Rectal smooth muscle tissue (tissue), 1 donor: Measurements from ENCODE around the gene OS9.

Experiments
- H3K27ac ChIP-seq: one replicate; pipeline ENCODE4 v1.7.0; 2013; ENCODE audit warnings: low read depth, low read length, inconsistent platforms
- H3K27me3 ChIP-seq: one replicate; pipeline ENCODE4 v1.7.0; 2013; ENCODE audit warnings: low read length; ENCODE audit not compliant: control insufficient read depth, insufficient read depth
- H3K36me3 ChIP-seq: one replicate; pipeline ENCODE4 v1.7.0; 2013; ENCODE audit warnings: low read length; ENCODE audit not compliant: control insufficient read depth, insufficient read depth
- H3K4me1 ChIP-seq: one replicate; pipeline ENCODE4 v1.7.0; 2013; ENCODE audit warnings: low read length; ENCODE audit not compliant: control insufficient read depth, insufficient read depth
- H3K4me3 ChIP-seq: one replicate; pipeline ENCODE4 v1.7.0; 2013; ENCODE audit warnings: low read length
- H3K9ac ChIP-seq: one replicate; pipeline ENCODE4 v1.7.0; 2013; ENCODE audit warnings: low read length

Gene OS9

DNA sequence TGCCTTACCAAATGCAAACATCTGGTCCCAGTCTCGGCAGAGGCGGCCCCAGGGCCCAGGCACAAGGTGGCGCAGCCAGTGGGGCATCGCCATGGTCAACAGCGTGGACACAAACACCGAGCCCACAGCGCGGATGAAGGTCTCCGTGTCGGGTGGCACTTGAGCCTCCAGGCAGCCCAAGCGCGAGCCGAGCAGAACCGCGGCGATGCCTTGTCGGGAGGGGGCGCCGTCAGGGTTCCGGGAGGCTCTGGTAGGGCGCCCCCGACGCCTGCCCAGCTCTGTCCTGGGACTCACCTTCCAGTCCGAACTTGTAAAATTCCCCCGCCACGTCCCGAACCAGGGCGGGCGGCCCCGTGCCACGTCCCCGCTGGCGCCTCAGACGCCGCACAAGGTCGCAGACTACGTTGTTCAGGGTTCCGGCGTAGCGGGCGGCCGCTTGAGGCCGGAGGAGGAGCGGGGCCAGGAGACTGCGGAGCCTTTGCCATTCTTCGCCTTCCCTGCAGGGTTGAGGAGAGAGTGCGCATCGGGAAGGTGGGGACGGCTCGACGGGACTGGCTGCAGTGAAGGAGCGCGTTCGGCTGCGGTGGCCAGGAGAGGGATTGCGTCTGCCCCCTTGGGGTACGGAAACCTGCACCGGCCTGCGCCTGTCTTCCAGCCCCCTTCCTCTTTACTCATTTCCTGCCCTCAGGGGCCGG, 71.2 kb downstream of the OS9 start:
- Histone ChIP-seq H3K36me3 (peaks cover 4% of the 10 kb centered on the region), H3K4me1 (peaks cover 9% of the 10 kb centered on the region), H3K9ac (no peak overlapping the region), H3K27ac (no peak overlapping the region), H3K27me3 (peaks cover 27% of the 10 kb centered on the region), H3K4me3 (peak overlapping the region; percentile 65)

GRCh38 chr12:57765698-57766463, 71.9 kb downstream of the OS9 start:
- Histone ChIP-seq H3K27ac (no peak overlapping the region), H3K36me3 (peaks cover 4% of the 10 kb centered on the region), H3K27me3 (peaks cover 27% of the 10 kb centered on the region), H3K4me1 (peaks cover 9% of the 10 kb centered on the region), H3K9ac (no peak overlapping the region), H3K4me3 (peak overlapping the region; percentile 65)

DNA sequence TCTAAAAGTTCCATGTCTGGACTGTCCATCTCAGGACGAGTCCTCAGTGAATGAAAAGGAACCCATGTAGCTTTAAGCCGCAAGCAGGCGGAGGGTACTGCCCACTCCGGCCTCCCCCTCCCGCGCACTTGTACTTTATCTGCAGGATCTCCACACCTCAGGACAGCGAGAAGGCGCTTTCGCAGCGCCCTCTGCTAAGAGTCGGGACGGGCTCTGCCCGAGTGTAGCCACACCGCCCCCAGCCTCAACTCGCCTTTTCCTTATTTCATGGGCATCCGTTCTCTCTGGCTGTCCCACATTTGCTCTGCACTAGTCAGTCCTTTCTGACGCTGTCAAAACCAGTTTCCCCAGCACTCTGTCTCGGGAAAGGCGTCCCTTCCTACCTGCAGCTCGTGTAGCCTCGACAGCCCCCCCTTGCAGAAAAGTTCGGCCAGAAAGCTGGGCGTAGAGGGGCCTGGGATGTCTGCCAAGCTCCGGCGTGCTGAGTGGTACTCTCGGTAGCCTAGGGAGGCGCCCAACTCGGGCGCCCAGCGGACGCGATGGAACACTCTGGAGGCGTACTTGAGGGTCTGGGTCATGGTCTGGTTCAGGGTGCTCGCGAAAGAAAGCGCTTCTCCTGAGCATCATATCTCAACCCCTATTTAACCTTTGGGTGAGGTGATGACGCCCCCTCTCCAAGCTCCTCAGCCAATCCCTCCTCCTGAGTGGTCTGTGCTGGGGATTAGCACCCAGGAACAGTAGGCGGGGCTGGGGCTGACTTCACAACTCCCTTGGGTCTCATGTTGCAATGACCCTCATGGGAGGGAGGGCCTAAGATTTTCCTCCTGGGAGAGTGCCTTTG, 72.8 kb downstream of the OS9 start, which contains the start of gene CYP27B1:
CYP27B1 (minus strand) TSS at position 615 of the 841 bp plus-strand sequence; CDS start at position 578, 37 bp downstream.
- no peak within 1 kb of the TSS for H3K9ac ChIP-seq
- peaks cover 27% of the 10 kb centered on the region for H3K27me3 ChIP-seq
- peaks cover 12% of the 10 kb centered on the region for H3K4me1 ChIP-seq
- H3K36me3 ChIP-seq: peaks cover 4% of the 10 kb centered on the region
- H3K27ac ChIP-seq: no peak within 1 kb of the TSS
- peak within 1 kb of the TSS; percentile 65 for H3K4me3 ChIP-seq

DNA sequence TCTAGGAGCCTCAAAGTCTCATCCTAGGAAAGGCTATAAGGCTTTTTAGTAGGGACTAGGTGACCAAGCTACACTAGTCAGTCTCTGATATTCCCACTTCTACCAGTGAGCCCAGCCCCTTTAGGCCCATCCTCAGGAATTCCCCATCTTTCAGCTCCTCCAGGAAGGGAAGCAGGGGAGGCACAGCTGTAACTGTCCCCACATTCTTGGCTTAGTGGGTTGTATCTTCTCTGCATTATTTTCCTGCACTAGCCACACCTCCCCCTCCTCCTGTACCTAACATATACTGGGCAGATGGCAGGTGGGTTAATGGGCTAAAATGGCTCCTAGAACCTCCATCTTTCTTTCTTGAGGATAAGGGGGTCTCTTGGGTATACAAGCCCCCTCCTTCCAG, 73.4 kb downstream of the OS9 start:
- H3K27ac ChIP-seq: no peak overlapping the region
- peaks cover 4% of the 10 kb centered on the region for H3K36me3 ChIP-seq
- peaks cover 12% of the 10 kb centered on the region for H3K4me1 ChIP-seq
- no peak overlapping the region for H3K9ac ChIP-seq
- H3K4me3 ChIP-seq: peak overlapping the region; percentile 65
- H3K27me3 ChIP-seq: peaks cover 27% of the 10 kb centered on the region

DNA sequence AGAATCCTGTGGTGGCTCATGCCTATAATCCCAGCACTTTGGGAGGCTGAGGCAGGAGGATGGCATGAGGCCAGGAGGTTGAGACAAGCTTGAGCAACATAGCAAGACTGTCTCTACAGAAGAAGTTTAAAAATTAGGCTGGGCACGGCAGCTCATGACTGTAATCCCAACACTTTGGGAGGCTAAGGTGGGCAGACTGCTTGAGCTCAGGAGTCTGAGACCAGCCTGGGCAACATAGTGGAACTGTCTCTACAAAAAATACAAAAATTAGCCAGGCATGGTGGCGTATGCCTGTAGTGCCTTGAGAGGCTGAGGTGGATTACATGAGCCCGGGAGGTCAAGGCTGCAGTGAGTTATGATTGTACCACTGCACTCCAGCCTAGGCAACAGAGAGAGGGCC, 73.9 kb downstream of the OS9 start:
- no peak overlapping the region for H3K9ac ChIP-seq
- no peak overlapping the region for H3K27ac ChIP-seq
- peaks cover 4% of the 10 kb centered on the region for H3K36me3 ChIP-seq
- H3K4me1 ChIP-seq: peaks cover 12% of the 10 kb centered on the region
- H3K27me3 ChIP-seq: peaks cover 27% of the 10 kb centered on the region
- H3K4me3 ChIP-seq: no peak overlapping the region

- H3K27ac ChIP-seq: no peak overlapping the region
- H3K36me3 ChIP-seq: peaks cover 4% of the 10 kb centered on the region
- no peak overlapping the region for H3K4me3 ChIP-seq
- H3K9ac ChIP-seq: no peak overlapping the region
- peaks cover 18% of the 10 kb centered on the region for H3K27me3 ChIP-seq
- H3K4me1 ChIP-seq: peaks cover 12% of the 10 kb centered on the region
These were observed 75.7 kb downstream of the OS9 start for GRCh38 chr12:57769594-57769993.

GRCh38 chr12:57770734-57771133, 76.8 kb downstream of the OS9 start:
- H3K4me3 ChIP-seq: no peak overlapping the region
- H3K27ac ChIP-seq: no peak overlapping the region
- H3K36me3 ChIP-seq: peaks cover 4% of the 10 kb centered on the region
- peaks cover 7% of the 10 kb centered on the region for H3K27me3 ChIP-seq
- peaks cover 9% of the 10 kb centered on the region for H3K4me1 ChIP-seq
- no peak overlapping the region for H3K9ac ChIP-seq
